Endodermal cell (in vitro differentiated cells): Measurements from ENCODE around the gene APBA2. TPM values are rescaled to one million over a fixed set of nuclear protein-coding genes. Genes with fewer than 3 reads are reported as not detected.

Experiments used
- DNase-seq: peaks from one replicate; pipeline ENCODE4 v3.0.0-alpha.2; 2017
- H3K27ac ChIP-seq: 2 replicates; pipeline ENCODE4 v1.5.1; 2013; ENCODE audit warnings: mild to moderate bottlenecking, low read depth, low read length, moderate library complexity
- H3K27me3 ChIP-seq: 2 replicates; pipeline ENCODE4 v1.6.1; 2013; ENCODE audit warnings: mild to moderate bottlenecking, low read length, moderate library complexity; ENCODE audit not compliant: insufficient read depth, control insufficient read depth, poor library complexity, severe bottlenecking
- H3K36me3 ChIP-seq: 2 replicates; pipeline ENCODE4 v1.7.0; 2013; ENCODE audit warnings: mild to moderate bottlenecking, low read length, moderate library complexity; ENCODE audit not compliant: control insufficient read depth, insufficient read depth
- H3K4me1 ChIP-seq: one replicate; pipeline ENCODE4 v1.7.0; 2013; ENCODE audit warnings: low read length; ENCODE audit not compliant: control insufficient read depth, insufficient read depth
- H3K4me3 ChIP-seq: 2 replicates; pipeline ENCODE4 v1.5.1; 2013; ENCODE audit warnings: mild to moderate bottlenecking, low read length, moderate library complexity
- H3K9ac ChIP-seq: 2 replicates; pipeline ENCODE4 v1.6.1; 2013; ENCODE audit warnings: mild to moderate bottlenecking, low read length, moderate library complexity; ENCODE audit not compliant: poor library complexity, severe bottlenecking; ENCODE audit errors: extremely low read depth
- H3K9me3 ChIP-seq: 2 replicates; pipeline ENCODE4 v1.6.1; 2013; ENCODE audit warnings: mild to moderate bottlenecking, low read length, moderate library complexity; ENCODE audit not compliant: control insufficient read depth
- H3K27ac Mint-ChIP-seq: 2 replicates; pipeline ENCODE4 v1.8.0; 2020; ENCODE audit warnings: mixed read lengths
- H3K27me3 Mint-ChIP-seq: 2 replicates; pipeline ENCODE4 v1.8.0; 2021; ENCODE audit warnings: mild to moderate bottlenecking, mixed read lengths; ENCODE audit not compliant: insufficient read depth
- H3K36me3 Mint-ChIP-seq: 2 replicates; pipeline ENCODE4 v1.8.0; 2020; ENCODE audit warnings: low read depth, mixed read lengths
- H3K4me1 Mint-ChIP-seq: 2 replicates; pipeline ENCODE4 v1.8.0; 2020; ENCODE audit warnings: mixed read lengths
- H3K4me3 Mint-ChIP-seq: 2 replicates; pipeline ENCODE4 v1.8.0; 2020; ENCODE audit warnings: mild to moderate bottlenecking, moderate library complexity, mixed read lengths
- H3K9me3 Mint-ChIP-seq: 2 replicates; pipeline ENCODE4 v1.8.0; 2020; ENCODE audit warnings: mild to moderate bottlenecking, mixed read lengths
- WGBS, 2 experiments: methylation state at CpG; one replicate each; pipeline versions ENCODE4 v1.1.5 to v1.1.7; 2013; ENCODE audit warnings: missing lambda C conversion rate in 2 of 2, mixed read lengths in 1 of 2; ENCODE audit not compliant: insufficient coverage in 1 of 2, insufficient read length in 1 of 2; 5-methylcytosine and 5-hydroxymethylcytosine counted together
- total RNA-seq, 2 donors: library from RNA; stranded (reverse); fragmentation: NEBNext Ultra II Directional in 1 of 2; extraction: Animal tissue kit (Norgen Biotek cat#: 25700) in 1 of 2; gene quantifications; 2 replicates in 1 of 2; 3 replicates in 1 of 2; pipeline ENCODE4 v1.2.1, GENCODE V29; 2021
- TF ChIP-seq, protein P1 (sequence below): fragments of 200-600 bp; sonication (generic); conservative IDR thresholded peaks from 2 replicates; pipeline ENCODE4 v1.5.0; 2021; ENCODE audit warnings: antibody characterized with exemption, mild to moderate bottlenecking

Gene APBA2
- total RNA-seq, 2 donors from 2014 or later, result 27.1 to 27.3 TPM

DNA sequence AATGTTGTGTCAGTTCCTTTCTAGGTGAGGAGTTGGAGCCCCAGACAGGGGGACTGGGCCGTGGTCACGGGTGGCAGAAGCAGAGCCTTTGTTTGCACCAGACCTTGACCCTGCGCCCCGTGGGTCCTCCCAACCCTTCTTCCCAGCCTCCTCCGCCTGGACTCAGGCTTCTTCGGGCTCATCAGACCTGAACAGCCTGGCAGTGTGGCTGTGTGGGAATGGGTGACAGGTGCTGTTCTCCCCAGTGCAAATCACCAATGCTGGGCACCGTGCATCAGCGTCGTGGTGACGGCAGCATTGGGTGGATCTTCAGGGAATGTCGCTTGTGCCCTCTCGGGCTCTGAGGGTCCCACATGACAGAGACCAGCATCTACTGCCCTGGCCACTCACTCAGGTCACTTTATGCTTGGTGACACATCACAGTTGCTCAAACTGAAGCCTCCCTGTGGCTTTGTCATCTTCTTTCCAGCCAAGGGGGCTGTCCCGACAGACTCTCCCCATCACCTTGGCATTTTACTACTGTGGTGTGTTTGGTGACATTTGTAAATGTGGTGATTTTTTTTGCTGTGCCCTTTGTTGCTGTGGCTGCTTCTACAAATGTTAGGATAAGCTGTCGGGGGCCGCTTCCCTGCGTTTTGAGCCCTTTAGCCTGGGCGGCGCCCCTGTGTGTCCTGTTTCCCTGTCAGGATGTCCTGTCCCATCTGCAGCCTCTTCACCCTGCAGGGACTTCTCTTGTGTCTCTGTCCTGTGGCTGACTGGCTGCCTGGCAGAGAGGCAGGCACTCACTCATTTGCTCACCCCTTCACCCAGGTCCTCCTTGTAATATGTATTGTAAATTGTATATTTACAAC lies 14.5 kb downstream of the APBA2 start:
- Histone ChIP-seq H3K4me1 (no peaks in the 10 kb centered on the region), H3K27ac (no peak overlapping the region), H3K27me3 (no peaks in the 10 kb centered on the region), H3K9me3 (peaks cover 7% of the 10 kb centered on the region), H3K36me3 (no peaks in the 10 kb centered on the region), H3K4me3 (no peak overlapping the region), H3K9ac (no peak overlapping the region)
- Mint-ChIP-seq H3K4me3 (no peak overlapping the region), H3K4me1 (no peaks in the 10 kb centered on the region), H3K27ac (no peak overlapping the region), H3K9me3 (peaks cover 12% of the 10 kb centered on the region), H3K27me3 (peaks cover 2% of the 10 kb centered on the region), H3K36me3 (peaks cover 4% of the 10 kb centered on the region)
- TF ChIP-seq, protein P1, sequence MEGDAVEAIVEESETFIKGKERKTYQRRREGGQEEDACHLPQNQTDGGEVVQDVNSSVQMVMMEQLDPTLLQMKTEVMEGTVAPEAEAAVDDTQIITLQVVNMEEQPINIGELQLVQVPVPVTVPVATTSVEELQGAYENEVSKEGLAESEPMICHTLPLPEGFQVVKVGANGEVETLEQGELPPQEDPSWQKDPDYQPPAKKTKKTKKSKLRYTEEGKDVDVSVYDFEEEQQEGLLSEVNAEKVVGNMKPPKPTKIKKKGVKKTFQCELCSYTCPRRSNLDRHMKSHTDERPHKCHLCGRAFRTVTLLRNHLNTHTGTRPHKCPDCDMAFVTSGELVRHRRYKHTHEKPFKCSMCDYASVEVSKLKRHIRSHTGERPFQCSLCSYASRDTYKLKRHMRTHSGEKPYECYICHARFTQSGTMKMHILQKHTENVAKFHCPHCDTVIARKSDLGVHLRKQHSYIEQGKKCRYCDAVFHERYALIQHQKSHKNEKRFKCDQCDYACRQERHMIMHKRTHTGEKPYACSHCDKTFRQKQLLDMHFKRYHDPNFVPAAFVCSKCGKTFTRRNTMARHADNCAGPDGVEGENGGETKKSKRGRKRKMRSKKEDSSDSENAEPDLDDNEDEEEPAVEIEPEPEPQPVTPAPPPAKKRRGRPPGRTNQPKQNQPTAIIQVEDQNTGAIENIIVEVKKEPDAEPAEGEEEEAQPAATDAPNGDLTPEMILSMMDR, result no peak
- DNase-seq, result no peak
- 90 to 92% methylated on average over 8 to 18 of the region's 18 CpGs for WGBS, 2 experiments

DNA sequence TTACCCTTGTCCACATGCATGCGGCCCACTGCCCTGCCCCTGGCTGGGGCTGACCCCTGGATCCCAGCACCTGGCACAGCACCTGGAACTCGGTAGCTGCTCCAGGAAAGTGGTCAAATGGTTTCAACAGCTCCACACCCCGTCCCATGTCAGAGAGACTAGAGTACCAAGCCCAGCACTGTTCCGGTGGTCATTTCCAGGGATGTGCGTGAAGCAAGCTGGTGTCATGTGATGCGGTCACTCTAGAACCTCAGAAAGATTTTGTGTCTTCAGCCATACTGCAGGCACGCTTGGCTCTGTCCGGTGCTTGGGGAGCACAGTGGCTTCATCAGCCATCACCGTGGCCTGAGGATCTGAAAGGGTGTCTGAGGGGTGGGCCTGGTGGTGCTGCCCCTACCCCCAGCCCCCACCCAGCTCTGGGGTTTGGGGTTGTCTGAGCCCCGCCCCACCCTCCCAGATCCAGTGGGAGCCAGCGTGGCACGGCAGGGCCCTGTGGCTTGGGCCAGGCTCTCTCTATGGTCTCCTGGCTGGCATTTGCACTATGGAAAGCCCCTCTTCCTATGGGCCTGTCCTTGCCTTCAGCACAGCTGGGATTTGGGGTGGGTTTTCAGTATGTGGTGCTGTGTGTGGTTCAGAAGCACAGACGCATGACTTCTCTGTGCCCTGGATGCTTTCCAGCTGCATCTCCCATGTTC lies 15.3 kb downstream of the APBA2 start:
- H3K36me3 ChIP-seq, result no peaks in the 10 kb centered on the region
- H3K4me1 ChIP-seq, result no peaks in the 10 kb centered on the region
- H3K36me3 Mint-ChIP-seq, result peaks cover 4% of the 10 kb centered on the region
- WGBS, 2 experiments, result 96 to 97% methylated on average over 7 to 13 of the region's 13 CpGs
- H3K4me3 ChIP-seq, result no peak overlapping the region
- peak; percentile 37 for DNase-seq
- H3K9me3 ChIP-seq, result peaks cover 7% of the 10 kb centered on the region
- H3K27ac Mint-ChIP-seq, result no peak overlapping the region
- H3K27ac ChIP-seq, result no peak overlapping the region
- no peak overlapping the region for H3K4me3 Mint-ChIP-seq
- H3K9me3 Mint-ChIP-seq, result peaks cover 10% of the 10 kb centered on the region
- H3K4me1 Mint-ChIP-seq, result no peaks in the 10 kb centered on the region
- H3K27me3 Mint-ChIP-seq, result peaks cover 2% of the 10 kb centered on the region
- H3K27me3 ChIP-seq, result no peaks in the 10 kb centered on the region
- H3K9ac ChIP-seq, result no peak overlapping the region
- TF ChIP-seq, protein P1, result no peak

DNA sequence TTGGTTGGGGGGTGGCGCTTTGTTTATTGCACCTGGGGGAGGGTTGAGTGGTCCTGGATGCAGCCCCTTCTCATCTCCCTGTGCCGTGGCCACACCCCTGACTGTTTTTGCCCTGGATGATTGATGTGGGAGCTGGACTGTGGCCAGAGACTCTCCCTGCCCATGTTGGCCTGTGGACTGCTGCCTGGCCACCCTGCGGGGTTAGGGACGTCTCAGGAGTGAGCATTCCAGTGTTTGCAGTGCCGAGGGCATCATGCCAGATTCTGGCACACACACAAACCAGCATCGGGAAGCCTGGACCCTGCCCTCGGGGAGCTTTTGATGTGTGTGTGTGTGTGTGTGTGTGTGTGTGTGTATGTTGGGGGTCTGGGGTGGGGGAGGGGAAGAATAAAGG lies 15.8 kb downstream of the APBA2 start:
- DNase-seq, result no peak
- Histone ChIP-seq H3K27me3 (no peaks in the 10 kb centered on the region), H3K9ac (no peak overlapping the region), H3K27ac (no peak overlapping the region), H3K36me3 (no peaks in the 10 kb centered on the region), H3K4me3 (no peak overlapping the region), H3K4me1 (no peaks in the 10 kb centered on the region), H3K9me3 (peaks cover 5% of the 10 kb centered on the region)
- TF ChIP-seq, protein P1, result no peak
- Mint-ChIP-seq H3K36me3 (peaks cover 4% of the 10 kb centered on the region), H3K9me3 (peaks cover 6% of the 10 kb centered on the region), H3K27me3 (peaks cover 2% of the 10 kb centered on the region), H3K4me3 (no peak overlapping the region), H3K4me1 (no peaks in the 10 kb centered on the region), H3K27ac (no peak overlapping the region)
- 87% methylated on average over 7 of the region's 7 CpGs; no CpG with 5 or more reads in 1 of the 2 experiments for WGBS, 2 experiments
